Hepatic stellate cell (primary cell): ENCODE results near the gene GPR108.
"Not testable (repeated sequence)": the region's sequence is repeated elsewhere in the genome, so short reads cannot be mapped to it uniquely, and the experiment has no call there.

ENCODE experiments used
- DNase-seq: peaks from one replicate; pipeline ENCODE4 v3.0.0; 2011; ENCODE audit warnings: low spot score

GPR108 gene

DNA sequence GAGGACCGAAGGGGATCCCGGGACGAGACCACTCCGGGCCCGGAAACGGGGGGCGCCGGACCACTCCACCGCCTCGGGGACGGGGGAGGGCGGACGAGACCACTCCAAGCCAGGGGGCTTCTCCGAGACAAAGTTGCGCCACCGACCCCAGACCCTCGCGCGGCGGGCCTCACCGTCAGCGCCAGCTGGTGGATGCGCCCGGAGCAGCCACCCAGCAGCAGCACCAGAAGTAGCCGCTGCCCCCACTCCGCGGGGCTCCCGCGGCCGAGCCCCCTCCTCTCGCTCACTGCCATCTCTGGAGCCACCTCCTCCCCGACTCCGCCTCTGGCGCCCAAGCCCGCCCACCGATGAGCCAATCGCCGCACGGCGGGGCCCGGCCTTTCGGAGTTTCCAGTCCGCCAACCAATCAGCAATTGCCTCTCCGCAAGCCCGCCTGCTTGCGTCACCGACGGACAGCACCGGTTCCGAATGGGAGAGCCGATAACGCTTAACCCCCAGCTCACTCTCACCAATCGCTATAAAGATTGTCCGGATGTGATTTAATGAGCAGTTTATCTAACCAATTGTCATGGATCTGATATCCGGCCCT, at the start of gene GPR108:
GPR108 (minus strand) TSS at position 297 of the 589 bp plus-strand sequence; CDS start at position 293, 4 bp downstream.
- DNase-seq = peak; percentile 100

DNA sequence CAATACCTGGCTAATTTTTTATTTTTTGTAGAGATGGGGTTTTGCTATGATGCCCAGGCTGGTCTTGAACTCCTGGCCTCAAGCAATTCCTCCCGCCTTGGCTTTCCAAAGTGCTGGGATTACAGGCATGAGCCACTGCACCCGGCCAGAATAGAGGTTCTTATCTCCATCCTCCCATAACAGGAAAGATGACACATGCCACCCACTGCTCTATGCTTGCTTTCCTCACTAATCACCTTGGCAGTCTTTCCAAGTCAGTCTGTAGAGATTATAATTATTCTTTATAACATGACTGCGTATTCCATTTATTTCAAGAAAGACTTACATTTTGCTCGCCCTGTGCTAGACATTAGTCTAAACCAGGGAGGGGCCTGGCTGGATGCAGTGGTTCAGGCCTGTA, 41.8 kb upstream of the GPR108 start:
- DNase-seq = no peak

DNA sequence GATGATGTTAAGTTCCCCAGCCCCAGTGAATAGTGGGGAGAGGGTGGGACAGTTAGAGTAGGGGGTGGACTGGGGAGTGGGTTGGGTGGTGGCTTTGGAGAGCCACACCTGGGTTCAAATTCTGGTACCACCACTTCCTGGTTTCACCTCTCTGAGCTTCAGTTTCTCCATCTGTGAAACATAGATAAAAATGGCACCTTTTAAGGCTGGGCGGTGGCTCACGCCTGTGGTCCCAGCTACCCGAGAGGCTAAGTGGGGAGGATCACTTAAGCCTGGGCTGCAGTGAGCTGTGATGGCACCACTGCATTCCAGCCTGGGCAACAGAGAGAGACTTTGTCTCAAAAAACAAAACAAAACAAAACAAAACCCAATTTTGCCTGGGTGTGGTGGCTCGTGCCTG, 41.0 kb upstream of the GPR108 start:
- no peak for DNase-seq

DNA sequence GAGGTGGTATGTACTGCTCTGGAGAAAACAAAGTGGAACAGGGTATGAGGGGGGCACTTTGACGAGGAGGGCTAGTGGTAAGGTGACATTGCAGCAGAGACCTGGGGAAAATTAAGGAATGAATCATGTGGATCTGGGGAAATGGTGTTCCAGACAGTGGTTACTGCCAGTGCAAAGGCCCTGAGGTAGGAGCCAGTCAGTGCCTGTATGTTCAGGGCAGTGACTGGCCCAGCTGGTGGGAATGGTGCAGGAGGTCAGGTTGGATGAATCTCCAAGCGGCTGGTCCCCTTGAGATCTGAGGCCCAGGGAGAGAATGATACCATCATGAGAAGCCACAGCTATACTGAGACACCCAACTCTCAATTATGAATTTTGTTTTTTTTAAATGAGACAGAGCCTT, 40.1 kb upstream of the GPR108 start:
- DNase-seq = no peak

DNA sequence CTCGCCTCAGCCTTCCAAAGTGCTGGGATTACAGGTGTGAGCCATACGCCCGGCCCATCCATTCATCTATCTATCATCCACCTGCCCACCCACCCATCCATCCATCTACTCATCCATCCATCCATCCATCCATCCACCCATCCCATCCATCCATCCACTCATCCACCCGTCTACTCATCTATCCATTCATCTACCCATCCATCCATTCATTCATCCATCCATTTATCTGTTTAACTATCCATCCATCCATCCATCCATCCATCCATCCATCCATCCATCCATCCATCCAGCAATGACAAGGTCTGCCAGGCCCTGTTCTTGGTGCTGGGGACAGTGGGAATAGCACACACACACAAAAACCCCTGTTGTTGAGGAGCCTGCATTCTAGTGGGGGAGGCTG, 39.6 kb upstream of the GPR108 start:
- no peak for DNase-seq

DNA sequence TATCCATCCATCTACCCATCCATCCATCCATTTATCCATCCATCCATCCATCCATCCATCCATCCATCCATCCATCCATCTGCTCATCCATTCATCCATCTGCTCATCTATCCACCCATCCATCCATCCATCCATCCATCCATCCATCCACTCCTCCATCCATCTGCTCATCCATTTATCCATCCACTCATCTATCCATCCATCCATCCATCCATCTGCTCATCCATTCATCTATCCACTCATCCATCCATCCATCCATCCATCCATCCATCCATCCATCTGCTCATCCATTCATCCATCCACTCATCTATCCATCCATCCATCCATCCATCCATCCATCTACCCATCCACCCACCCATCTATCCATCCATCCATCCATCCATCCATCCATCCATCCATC, 38.7 kb upstream of the GPR108 start:
- DNase-seq = not testable (repeated sequence)

DNA sequence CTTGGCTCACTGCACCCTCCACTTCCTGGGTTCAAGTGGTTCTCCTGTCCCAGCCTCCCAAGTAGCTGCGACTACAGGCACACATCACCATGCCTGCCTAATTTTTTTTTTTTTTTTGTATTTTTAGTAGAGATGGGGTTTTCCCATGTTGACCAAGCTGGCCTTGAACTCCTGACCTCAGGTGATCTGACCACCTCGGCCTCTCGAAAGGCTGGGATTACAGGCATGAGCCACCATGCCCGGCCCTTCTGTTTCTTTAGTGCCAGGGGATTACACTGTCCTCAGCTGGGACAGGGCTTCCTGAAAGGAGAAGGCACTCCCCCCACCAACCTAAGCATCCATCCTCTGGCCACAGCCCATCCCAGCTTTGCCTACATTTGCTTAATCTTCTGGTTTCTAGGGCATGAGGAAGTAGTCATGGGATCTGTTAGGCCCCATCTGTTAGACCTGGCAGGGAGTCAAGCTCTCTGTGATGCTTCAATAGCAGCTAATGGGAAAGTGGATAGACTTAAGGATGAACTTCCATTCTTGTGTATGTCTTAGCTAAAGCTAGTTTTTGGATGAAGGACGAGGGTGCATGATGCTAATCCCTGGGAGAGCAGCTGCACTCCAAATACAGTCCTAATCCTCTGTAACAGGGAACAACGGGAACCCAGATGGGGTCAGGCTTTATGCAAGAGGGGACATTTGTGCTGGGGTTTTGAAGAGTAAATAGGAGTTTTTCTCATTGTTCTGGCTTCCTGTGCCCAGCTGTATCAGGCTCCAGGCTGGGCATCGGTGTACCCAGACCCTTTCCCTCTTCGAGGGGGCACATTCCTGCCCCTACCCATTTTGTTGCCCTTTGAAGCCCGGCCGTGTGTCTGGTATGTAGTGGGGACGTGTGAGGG, 37.7 kb upstream of the GPR108 start:
- DNase-seq = no peak

DNA sequence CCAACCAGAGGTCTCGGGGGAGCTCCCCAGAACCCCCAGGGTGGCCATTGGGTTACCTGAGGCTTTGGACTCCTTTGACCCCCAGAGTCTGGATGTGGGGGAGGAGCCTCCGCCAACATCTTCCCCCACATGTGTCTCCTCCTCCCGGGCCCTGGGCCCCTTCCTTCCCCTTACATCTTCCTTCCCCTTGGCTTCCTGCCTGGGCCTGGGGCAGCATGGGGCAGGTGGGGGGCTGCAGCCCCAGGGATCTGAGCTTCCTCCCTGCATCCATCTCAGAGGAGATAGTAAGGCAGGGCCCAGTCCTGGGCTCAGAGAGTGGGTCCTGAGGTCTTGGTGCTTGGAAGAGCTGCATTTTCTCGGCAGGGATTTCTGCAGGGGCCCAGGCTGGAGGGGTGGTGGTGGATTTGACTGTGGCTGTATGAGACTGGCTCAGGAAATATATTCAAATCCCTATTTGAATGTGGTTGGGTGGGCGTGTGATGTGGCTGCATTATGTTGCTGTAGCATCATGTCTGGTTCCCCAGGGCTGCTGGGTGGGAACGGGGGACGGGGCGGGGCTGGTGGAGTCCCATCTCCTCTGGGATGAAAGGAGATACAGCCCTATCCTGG, 36.0 kb upstream of the GPR108 start:
- no peak for DNase-seq

DNA sequence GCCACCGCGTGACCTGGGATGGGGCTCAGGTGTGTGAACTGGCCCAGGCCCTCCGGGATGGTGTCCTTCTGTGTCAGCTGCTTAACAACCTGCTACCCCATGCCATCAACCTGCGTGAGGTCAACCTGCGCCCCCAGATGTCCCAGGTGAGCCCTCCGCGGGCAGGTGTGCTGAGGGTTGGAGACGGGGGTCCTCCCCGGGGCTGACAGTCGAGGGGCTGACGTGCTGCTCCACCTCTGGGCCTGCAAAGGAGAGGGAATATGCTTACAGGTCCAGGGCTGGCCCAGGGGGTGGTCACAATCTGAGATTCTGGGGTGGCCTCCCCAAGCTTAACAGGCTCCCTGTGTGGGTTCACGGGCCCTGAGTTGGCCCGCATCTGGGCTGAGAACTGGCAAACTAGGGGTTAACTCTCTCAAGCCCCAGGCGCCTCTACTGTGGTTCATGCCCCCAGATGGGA, 35.5 kb upstream of the GPR108 start:
- no peak for DNase-seq

DNA sequence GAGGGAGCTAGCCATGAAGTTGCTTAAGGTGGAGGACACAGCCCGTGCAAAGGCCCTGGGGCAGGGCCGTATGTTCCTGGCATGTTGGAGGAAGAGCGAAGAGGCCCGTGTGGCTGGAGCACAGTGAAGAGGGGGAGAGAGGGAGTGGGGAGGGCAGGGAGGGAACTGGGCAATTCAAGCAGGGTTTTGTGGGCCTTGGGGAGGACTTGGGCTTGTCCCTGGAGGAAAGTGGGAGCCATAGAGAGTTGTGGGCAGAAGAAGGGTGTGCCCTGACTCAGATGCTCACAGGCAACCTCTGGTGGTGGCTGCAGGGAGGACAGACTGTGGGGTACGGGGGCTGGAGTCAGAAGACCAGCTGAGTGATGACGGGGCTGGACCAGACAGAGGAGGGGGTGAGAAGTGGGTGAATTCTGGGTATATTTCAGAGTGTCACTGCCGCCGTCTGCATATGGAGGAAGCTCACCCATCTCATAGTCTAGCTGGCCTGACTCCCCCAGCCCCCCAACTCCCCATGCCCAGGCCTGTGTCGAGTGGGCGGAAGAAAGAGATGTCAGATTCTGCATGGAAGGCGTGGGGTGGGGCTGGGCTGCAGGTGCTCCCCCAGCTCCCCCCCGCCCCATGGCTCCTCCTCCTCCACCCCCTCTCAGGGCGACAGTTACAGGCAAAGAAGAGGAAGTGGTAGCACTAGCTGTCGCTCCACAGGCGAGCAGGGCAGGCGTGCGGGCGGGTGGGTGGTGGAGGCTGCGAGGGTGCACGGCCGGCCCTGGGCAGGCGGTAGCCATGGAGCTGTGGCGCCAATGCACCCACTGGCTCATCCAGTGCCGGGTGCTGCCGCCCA, 34.9 kb upstream of the GPR108 start, which contains the start of gene VAV1:
VAV1 (plus strand) TSS at position 681 of the 838 bp plus-strand sequence; CDS start at position 781, 100 bp downstream.
- no peak for DNase-seq

DNA sequence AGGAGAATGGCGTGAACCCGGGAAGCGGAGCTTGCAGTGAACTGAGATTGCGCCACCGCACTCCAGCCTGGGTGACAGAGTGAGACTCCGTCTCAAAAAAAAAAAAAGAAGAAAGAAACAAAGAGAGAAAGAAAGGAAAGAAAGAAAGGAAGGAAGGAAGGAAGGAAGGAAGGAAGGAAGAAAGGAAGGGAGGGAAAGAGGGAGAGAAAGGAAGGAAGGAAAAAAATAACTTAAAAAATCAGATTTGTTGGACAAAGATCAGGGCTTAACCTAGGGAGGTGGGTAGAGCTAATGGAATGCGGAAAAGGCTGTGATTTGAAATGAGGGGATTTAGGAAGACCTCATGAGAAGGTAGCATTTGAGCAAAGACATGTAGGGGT, 34.3 kb upstream of the GPR108 start:
- DNase-seq = not testable (repeated sequence)

DNA sequence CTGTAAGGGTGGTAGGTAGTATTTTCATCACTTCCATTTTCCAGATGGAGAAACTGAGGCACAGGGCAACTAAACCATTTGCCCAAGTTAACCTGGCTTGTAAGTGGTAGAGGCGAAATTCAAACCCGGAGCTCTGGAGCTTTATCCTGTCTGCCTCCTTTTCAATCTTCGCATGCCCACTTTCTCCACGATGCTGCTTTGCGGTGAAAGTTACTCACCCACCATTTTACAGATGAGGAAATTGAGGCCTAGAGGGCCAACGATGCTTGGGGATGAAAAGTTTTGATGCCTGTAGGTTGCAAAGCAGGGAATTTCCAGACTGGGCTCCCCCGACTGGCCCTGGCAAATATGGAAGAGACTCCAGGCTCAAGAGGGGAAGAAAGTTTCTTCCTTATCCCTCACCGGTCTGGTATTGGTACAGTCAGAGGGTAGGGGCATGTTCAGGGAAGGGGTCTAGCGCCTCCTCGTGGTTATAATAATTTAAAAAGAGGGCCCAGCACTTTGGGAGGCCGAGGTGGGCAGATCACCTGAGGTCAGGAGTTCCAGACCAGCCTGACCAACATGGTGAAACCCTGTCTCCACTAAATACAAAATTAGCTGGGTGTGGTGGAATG, 31.7 kb upstream of the GPR108 start:
- DNase-seq = peak; percentile 65

DNA sequence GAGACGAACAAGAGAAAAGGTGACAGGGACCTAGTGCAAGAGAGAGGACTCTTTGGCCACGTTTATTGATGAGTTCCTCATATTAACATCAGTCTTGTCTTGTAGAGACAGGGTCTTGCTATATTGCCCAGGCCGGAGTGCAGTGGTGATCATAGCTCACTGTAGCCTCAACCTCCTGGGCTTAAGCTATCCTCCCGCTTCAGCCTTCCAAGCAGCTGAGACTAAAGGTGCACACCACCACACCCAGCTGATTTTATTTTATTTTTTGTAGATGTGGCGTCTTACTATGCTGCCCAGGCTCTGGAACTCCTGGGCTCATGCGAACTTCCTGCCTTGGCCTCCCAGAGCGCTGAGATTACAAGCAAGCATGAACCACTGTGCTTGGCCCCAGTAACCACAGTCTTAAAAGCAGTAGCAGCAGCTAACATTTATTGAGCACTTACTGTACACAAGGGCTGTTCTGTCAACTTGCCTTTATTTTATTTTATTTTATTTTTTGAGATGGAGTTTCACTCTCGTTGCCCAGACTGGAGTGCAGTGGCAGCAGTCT, 30.9 kb upstream of the GPR108 start:
- DNase-seq = no peak

DNA sequence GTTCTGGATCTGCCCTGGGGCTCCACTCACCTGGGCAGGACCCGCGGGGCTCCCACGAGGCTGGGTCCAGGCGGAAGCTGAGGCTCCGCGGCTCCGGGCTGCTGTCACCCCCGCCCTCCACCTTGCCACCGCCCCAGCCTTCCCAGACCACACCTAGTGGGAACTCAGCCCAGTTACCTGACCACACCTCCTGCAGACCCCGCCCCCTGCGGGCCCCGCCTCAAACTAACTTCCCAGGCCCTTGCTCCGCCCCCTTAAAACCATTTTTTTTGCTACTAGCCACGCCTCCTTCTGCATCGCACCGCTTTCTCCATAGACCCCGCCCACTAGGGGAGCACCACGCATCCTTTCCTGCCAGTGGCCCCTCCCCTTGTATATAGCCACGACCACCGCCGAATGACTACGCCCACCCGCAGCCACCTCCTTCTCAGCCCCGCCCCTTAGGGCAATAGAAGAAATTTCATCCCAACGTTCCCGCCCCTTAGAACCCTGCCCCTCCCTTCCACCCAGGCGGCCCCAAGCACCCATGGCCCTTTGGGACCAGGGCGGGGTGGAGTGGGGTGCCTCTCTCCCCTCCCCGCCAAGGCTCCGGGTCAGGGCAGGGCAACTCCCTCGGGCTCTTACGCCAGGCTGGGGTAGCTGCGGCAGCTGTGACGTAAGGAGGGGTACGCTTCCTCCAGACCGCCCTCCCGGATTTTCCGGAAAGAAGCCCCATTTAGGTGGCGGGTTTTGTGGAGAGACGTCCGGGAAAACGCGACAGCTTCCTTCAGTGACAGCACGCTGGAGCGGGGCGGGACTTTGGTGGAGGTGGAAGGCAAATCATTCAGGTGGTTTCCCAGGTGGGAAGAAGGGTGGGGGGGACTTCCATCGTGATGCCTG, 30.2 kb upstream of the GPR108 start, which contains the start of gene SH2D3A:
SH2D3A (minus strand) TSS at position 79 of the 879 bp plus-strand sequence. CDS start 3,687 bp downstream, outside the sequence.
- DNase-seq = no peak

DNA sequence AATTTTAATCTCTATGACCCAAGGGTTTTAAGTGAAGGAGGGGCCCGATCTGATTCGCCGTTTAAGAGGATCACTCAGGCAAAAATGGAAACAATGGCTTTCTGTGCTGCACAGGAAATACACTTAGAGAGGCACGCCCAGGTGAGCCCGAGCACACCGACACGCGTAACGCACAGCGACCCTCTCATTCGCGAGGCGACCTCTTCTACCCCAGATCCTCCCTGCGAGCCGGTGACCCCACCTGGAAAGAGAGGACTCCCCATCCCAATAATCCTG, 29.6 kb upstream of the GPR108 start:
- no peak for DNase-seq

DNA sequence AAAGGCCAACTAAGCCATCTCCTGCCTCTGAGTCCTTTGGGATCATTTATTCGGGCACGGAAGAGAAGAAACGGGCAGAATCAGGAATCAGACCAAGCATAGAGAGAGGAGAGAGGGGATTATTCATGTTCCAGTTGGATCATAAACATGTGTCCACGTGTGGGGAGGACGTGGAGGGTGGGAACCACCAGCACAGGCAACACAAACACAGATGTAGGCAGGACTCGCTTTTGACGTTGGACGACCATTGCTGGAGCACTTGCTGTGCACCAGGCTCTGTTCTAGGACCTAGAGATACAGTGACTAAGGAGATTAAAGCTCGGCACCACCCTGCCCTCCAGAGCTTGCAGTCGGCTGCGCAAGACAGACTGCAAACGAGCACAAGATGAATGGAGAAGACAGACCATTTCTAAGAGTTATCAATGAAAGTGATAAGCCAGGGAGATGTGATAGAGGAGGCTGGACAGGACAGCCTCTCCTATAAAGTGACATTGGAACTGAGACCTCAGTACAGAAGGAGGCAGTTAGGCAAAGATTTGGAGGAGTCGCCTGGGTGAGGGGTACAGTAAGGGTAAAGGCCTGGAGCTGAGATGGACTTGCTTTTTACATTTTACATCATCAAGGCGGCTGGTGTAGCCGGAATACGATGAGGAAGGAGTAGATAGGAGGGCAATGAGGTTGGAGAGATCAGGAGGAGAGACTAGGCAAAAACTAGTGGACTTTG, 29.1 kb upstream of the GPR108 start:
- no peak for DNase-seq

DNA sequence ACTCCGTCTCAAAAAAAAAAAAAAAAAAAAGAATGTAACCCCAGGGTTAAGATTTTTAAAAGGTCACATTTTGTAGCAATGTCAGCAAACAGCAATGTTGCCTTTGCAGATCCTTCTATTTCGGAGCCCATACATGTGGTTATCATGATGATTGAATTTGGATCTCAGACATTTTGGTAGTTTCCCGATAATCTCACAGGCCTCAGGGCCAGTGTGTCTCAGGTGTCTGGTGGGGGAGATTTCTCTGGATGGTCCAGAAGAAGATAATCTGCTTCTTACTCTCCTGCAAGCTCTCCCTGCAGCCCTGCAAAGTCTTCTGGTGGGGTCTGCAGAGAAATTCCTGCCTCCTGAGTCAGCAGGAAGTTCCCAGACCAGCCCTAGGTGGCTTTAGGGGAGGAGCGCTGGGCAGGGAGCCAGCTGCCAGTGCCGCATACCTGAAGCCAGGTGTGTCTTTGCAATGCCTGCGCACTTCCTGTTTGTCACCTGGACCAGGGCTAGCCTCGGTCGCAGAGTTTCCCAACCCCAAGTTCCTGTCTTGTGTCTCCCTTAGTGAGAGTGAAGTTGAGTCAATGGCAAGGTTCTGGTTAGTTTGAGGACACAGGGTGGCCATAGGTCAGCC, 28.5 kb upstream of the GPR108 start:
- no peak for DNase-seq

DNA sequence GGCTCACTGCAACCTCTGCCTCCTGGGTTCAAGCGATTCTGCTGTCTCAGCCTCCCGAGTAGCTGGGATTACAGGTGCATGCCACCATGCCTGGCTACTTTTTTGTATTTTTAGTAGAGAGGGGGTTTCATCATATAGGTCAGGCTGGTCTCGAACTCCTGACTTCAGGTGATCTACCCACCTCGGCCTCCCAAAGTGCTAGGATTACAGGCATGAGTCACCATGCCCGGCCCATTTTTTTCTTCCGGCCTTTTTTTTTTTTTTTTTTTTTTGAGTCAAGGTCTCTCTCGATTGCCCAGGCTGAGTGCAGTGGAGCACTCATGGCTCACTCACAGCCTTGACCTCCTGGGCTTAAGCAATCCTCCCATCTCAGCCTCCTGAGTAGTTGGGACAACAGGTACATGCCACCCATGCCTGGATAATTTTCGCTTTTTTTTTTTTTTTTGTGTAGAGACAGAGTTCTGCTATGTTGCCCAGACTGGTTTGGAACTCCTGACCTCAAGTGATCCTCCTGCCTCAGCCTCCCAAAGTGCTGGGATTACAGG, 24.9 kb upstream of the GPR108 start:
- DNase-seq = not testable (repeated sequence)
